ENCODE results near the gene DNA2.

DNA sequence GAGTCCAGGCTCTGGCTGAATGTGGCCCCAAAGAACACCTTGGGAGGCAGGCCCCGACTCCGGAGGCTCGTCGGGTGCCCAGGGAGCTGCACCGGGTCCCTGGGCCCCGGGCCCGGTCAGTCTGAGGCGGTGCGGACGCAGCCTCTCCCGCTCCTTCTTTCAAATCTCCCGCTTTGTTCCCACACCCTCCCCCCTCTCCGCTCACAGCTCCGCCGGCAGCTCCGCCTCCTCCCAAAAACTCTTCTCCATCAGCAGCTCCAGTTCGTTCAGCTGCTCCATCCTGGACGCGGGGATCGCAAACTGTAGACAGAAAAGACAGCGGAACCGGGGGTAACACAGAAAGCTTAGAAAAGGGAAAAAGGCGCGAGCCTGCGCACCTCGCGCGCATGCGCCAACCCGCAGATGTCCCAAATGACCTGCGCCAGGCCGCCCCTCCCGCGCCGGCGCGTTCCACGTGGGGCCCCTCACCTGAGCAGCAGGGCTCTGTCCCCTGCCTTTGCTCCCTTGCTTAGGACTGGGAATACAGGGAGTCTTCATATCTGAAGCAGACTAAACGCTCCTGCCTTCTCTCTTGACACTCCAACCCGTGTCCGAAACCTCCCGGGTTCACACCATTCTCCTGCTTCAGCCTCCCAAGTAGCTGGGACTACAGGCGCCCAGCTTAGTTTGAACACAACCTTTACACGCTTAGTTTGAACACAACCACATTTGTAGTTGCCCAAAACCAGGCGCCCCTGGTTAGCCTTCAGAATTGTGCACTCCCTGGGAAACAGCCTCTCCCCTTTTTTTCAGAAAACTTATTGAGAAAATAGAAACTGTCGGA, at the start of gene DNA2:
- TF ChIP-seq POLR2A (IDR thresholded peaks at IDR 0.05; ENCODE audit: low read depth, low read length) = no peak; the same call in 1 of the 2 replicates
- TF ChIP-seq POLR2AphosphoS5 (IDR thresholded peaks at IDR 0.05; ENCODE audit: low read depth, low read length) = peak; percentile 33; the same call in 1 of the 2 replicates
- TF ChIP-seq TAF1 (IDR thresholded peaks at IDR 0.05; ENCODE audit: low read depth, low read length) = no peak

Measured in GM12891 (cell line).